GM12875 (cell line): Measurements from ENCODE around the gene WASF2.

ENCODE experiments used
- H3K4me3 ChIP-seq: one replicate; pipeline ENCODE4 v1.5.1; 2011; ENCODE audit warnings: low read depth, low read length, control low read depth
- CTCF ChIP-seq: IDR thresholded peaks from 2 replicates; pipeline ENCODE4 v1.5.1; 2011; ENCODE audit warnings: low read depth, mild to moderate bottlenecking, control low read depth, inconsistent platforms, low read length, moderate library complexity, borderline replicate concordance; ENCODE audit not compliant: insufficient read depth

Gene WASF2

DNA sequence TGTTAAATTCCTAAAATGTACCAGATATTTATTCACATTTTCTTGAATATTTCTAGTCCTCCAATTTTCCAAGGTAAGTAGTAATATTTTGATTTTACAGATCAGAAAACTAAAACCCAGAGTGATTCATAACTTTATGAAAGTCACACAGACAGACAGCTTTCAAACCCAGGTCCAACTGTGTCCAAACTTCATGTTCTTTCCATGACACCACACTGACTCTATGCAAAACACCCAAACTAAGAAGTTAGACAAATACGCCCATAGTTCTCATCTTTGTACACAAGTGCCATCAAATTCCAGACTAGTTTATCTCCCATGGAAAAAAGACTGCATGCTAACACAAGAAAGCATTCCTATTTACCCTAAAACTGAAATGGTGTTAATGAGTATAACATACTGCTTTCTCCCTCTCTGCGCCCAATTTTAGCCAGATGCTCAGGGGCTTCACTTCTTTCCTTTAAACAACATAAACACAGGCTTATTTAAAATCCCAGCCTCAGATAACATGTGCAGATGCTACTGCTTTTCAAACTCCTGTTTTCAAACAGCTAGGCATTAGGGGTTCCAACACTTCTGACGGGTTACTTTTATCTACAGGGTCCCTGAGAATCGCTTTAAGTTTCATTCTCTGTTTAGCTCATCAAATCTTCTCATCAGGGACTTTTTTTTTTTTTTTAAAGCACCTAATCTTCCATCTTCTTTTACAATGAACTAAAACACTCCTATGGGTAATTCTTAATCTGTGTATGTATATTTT lies 44.6 kb downstream of the WASF2 start:
- no peak overlapping the region for H3K4me3 ChIP-seq
- TF ChIP-seq CTCF: no peak

- H3K4me3 ChIP-seq: no peak overlapping the region
- TF ChIP-seq CTCF: no peak
Observed at GRCh38 chr1:27444632-27445031, 45.3 kb downstream of the WASF2 start.

- TF ChIP-seq CTCF: no peak
Observed at GRCh38 chr1:27439150-27439549, 50.8 kb downstream of the WASF2 start.

DNA sequence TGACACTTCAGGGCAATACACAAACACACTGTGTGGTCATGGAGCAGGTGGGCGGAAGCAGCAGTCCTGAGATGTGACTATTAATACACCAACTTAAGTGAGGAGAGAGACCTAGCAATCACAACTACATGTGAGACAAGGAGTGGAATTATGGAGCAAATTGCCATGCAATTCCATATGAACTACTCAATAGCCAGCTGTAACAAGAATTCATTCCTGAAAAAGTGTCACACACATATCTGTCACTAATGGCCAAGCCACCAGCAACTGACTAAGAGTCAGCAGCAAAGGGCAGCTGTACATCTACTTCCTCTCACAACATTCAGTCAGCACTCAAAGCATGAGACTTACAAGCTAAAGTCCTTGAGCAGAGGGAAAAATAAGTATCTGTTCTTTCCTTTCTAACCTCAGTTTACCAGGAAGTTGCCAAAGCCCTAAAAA lies 51.3 kb downstream of the WASF2 start:
- H3K4me3 ChIP-seq: no peak overlapping the region
- no peak for TF ChIP-seq CTCF

More at GRCh38 chr1:27439150-27439549, 50.8 kb downstream of the WASF2 start:
- H3K4me3 ChIP-seq: no peak overlapping the region

DNA sequence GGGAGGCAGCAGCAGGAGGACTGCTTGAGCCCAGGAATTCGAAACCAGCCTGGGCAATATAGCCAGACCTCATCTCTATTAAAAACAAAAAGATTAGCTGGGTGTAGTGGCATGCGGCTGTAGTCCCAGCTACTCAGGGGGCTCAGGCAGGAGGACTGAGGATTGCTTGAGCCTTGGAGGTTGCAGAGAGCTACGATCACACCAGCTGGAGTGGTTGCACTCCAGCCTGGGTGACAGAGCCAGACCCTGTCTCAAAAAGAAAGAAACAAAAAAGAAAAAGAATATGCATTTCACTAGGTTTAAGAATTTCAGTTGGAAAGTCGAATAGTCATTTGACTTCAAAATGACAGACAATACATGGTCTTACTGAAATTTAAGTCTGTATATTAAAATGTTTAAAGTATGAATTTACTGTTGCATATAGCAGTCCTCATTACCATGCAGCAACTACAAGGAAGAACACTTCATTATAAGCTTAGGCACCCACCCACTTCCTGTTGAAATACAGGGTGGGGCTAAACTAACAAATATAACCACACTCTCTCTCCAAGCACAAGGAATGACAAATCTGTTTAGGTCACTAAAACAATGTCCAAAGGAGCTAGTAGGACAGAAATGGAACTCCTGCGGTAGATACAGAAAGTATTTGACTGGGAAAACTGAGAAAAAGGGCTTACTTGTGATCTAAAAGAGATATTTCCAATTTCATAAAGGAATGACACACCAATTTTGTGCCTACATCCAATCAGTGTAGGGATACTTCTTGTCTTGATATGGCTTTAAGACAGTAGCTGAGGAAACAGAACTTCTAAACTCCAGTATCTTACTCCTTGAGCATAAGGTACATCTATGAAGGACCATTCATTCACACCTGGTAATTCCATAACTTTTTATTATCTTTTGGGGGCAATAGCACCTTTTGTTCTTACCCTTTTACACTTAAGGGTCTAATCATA lies 53.5 kb downstream of the WASF2 start:
- H3K4me3 ChIP-seq: no peak overlapping the region

GRCh38 chr1:27435566-27436203 lies 54.3 kb downstream of the WASF2 start:
- no peak for TF ChIP-seq CTCF
- no peak overlapping the region for H3K4me3 ChIP-seq

More for the DNA sequence above, 53.5 kb downstream of the WASF2 start:
- TF ChIP-seq CTCF: no peak
